ENCODE results near the gene RNF168. TPM values are rescaled to one million over a fixed set of nuclear protein-coding genes. Genes with fewer than 3 reads are reported as not detected.

The RNF168 gene
- total RNA-seq, 1 experiment from 2014 or later: 66.1 TPM

DNA sequence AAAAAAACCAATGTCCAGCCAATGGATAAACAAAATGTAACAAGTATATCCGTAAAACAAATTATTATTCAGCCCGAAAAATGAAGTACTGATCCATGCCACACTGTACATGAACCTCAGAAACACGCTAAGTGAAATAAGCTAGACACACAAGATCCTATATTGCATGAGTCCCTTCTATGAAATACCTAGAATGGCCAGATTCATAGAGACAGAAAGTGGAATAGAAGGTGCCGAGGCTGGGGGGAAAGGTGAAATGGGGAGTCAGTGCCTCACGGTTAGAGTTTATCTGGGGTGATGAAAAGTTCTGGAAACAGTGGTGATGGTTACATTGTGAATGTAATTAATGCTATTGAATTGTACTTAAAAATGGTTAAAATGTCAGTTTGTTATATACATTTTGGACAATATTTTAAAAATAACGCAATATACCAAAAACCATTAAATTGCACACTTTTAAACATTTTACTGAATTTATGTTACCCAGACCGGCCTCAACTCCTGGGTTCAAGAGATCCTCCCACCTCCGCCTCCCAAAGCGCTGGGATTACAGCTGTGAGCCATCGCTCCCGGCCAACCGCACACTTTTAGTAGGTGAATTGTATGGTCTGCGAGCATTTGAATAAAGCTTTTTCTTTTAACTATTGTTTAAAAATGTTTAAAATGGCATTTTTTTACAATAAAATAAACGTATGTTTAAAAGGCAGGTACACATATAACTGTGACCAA, 2.1 kb downstream of the RNF168 start:
- TF ChIP-seq EMX1 (CRISPR knock-in tag; IDR thresholded peaks at IDR 0.05) (no peak), NR2C2 (CRISPR knock-in tag; IDR thresholded peaks at IDR 0.05) (no peak), SOX15 (CRISPR knock-in tag; IDR thresholded peaks at IDR 0.05) (no peak), ZNF232 (CRISPR knock-in tag; IDR thresholded peaks at IDR 0.05) (no peak), ZNF416 (CRISPR knock-in tag; IDR thresholded peaks at IDR 0.05) (no peak), GTF2I (CRISPR knock-in tag; conservative IDR thresholded peaks at IDR 0.05) (no peak), FOXP1 (CRISPR knock-in tag; IDR thresholded peaks at IDR 0.05; ENCODE audit: borderline replicate concordance) (no peak), NFATC4 (CRISPR knock-in tag; IDR thresholded peaks at IDR 0.05) (no peak), ETV6 (CRISPR knock-in tag; IDR thresholded peaks at IDR 0.05) (no peak)
- TF ChIP-seq, protein P1, sequence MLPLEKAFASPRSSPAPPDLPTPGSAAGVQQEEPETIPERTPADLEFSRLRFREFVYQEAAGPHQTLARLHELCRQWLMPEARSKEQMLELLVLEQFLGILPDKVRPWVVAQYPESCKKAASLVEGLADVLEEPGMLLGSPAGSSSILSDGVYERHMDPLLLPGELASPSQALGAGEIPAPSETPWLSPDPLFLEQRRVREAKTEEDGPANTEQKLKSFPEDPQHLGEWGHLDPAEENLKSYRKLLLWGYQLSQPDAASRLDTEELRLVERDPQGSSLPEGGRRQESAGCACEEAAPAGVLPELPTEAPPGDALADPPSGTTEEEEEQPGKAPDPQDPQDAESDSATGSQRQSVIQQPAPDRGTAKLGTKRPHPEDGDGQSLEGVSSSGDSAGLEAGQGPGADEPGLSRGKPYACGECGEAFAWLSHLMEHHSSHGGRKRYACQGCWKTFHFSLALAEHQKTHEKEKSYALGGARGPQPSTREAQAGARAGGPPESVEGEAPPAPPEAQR (CRISPR knock-in tag; IDR thresholded peaks at IDR 0.05): no peak
- TF ChIP-seq, protein P2, sequence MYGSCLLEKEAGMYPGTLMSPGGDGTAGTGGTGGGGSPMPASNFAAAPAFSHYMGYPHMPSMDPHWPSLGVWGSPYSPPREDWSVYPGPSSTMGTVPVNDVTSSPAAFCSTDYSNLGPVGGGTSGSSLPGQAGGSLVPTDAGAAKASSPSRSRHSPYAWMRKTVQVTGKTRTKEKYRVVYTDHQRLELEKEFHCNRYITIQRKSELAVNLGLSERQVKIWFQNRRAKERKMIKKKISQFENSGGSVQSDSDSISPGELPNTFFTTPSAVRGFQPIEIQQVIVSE (CRISPR knock-in tag; IDR thresholded peaks at IDR 0.05; ENCODE audit: borderline replicate concordance): no peak
- TF ChIP-seq, protein P3, sequence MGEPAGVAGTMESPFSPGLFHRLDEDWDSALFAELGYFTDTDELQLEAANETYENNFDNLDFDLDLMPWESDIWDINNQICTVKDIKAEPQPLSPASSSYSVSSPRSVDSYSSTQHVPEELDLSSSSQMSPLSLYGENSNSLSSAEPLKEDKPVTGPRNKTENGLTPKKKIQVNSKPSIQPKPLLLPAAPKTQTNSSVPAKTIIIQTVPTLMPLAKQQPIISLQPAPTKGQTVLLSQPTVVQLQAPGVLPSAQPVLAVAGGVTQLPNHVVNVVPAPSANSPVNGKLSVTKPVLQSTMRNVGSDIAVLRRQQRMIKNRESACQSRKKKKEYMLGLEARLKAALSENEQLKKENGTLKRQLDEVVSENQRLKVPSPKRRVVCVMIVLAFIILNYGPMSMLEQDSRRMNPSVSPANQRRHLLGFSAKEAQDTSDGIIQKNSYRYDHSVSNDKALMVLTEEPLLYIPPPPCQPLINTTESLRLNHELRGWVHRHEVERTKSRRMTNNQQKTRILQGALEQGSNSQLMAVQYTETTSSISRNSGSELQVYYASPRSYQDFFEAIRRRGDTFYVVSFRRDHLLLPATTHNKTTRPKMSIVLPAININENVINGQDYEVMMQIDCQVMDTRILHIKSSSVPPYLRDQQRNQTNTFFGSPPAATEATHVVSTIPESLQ (CRISPR knock-in tag; IDR thresholded peaks at IDR 0.05): no peak
- TF ChIP-seq, protein P4, sequence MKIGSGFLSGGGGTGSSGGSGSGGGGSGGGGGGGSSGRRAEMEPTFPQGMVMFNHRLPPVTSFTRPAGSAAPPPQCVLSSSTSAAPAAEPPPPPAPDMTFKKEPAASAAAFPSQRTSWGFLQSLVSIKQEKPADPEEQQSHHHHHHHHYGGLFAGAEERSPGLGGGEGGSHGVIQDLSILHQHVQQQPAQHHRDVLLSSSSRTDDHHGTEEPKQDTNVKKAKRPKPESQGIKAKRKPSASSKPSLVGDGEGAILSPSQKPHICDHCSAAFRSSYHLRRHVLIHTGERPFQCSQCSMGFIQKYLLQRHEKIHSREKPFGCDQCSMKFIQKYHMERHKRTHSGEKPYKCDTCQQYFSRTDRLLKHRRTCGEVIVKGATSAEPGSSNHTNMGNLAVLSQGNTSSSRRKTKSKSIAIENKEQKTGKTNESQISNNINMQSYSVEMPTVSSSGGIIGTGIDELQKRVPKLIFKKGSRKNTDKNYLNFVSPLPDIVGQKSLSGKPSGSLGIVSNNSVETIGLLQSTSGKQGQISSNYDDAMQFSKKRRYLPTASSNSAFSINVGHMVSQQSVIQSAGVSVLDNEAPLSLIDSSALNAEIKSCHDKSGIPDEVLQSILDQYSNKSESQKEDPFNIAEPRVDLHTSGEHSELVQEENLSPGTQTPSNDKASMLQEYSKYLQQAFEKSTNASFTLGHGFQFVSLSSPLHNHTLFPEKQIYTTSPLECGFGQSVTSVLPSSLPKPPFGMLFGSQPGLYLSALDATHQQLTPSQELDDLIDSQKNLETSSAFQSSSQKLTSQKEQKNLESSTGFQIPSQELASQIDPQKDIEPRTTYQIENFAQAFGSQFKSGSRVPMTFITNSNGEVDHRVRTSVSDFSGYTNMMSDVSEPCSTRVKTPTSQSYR (CRISPR knock-in tag; IDR thresholded peaks at IDR 0.05): no peak
- TF ChIP-seq, protein P5, sequence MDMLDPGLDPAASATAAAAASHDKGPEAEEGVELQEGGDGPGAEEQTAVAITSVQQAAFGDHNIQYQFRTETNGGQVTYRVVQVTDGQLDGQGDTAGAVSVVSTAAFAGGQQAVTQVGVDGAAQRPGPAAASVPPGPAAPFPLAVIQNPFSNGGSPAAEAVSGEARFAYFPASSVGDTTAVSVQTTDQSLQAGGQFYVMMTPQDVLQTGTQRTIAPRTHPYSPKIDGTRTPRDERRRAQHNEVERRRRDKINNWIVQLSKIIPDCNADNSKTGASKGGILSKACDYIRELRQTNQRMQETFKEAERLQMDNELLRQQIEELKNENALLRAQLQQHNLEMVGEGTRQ (CRISPR knock-in tag; IDR thresholded peaks at IDR 0.05): no peak
- ChIA-PET CTCF (interaction anchor here (1.2 to 1.6 kb wide), 2 partner anchors 21 to 67 kb away, joined by 3 to 6 read pairs; partner anchors contain the start of genes FBXO45 and WDR53), POLR2A (interaction anchor here (0.7 kb wide), 1 partner anchor 75 kb away, joined by 5 read pairs; no protein-coding TSS in a partner anchor)
- H3K4me3 Mint-ChIP-seq: peak overlapping the region; percentile 100
- ATAC-seq: no peak
- peaks cover 18% of the 10 kb centered on the region for H3K36me3 Mint-ChIP-seq
- no peak for DNase-seq (ENCODE audit: low spot score)
- peak overlapping the region; percentile 67; the same call in 1 of the 2 replicates for H3K27ac Mint-ChIP-seq
- H3K9me3 Mint-ChIP-seq: peaks cover 8% of the 10 kb centered on the region
- peaks cover 21% of the 10 kb centered on the region for H3K4me1 Mint-ChIP-seq
- no peaks in the 10 kb centered on the region for H3K27me3 Mint-ChIP-seq (ENCODE audit: low read depth)

DNA sequence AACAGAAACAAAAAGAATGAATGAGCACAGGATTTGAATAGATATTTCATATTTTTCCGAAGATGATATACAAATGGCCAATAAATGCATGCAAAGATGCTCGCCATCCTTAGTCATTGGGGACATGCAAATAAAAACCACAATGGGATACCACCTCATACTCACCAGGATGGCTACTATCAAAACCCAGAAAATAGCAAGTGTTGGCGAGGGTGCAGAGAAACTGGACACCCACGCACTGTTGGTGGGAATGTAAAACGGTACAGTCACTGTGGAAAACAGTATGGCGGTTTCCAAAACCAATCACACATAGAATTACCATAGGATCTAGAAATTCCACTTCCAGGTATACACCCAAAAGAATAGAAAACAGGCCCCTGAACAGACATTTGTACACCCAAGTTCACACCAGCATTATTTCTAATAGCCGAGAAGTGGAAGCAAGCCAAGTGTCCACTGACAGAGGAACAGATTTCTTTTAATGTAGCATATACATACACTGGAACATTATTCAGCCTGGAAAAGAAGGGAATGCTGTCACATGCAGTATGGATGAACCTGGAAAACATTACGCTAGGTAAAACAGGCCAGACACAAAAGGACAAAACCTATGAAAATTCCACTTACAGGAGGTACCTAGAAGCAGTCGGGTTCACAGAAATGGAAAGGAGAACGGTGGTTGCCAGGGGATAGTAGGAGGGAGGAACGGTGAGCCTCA, 3.6 kb downstream of the RNF168 start:
- Mint-ChIP-seq H3K4me3 (peak overlapping the region; percentile 100), H3K4me1 (peaks cover 21% of the 10 kb centered on the region), H3K36me3 (peaks cover 19% of the 10 kb centered on the region), H3K27me3 (ENCODE audit: low read depth) (no peaks in the 10 kb centered on the region), H3K9me3 (no peaks in the 10 kb centered on the region), H3K27ac (peak overlapping the region; percentile 85)
- POLR2A ChIA-PET: no interaction called here
- ATAC-seq (no peak), DNase-seq (ENCODE audit: low spot score) (no peak)
- CTCF ChIA-PET: interaction anchor here (1.4 to 1.6 kb wide), 2 partner anchors 14 to 23 kb away, joined by 3 to 6 read pairs; no protein-coding TSS in a partner anchor
- TF ChIP-seq, protein P6, sequence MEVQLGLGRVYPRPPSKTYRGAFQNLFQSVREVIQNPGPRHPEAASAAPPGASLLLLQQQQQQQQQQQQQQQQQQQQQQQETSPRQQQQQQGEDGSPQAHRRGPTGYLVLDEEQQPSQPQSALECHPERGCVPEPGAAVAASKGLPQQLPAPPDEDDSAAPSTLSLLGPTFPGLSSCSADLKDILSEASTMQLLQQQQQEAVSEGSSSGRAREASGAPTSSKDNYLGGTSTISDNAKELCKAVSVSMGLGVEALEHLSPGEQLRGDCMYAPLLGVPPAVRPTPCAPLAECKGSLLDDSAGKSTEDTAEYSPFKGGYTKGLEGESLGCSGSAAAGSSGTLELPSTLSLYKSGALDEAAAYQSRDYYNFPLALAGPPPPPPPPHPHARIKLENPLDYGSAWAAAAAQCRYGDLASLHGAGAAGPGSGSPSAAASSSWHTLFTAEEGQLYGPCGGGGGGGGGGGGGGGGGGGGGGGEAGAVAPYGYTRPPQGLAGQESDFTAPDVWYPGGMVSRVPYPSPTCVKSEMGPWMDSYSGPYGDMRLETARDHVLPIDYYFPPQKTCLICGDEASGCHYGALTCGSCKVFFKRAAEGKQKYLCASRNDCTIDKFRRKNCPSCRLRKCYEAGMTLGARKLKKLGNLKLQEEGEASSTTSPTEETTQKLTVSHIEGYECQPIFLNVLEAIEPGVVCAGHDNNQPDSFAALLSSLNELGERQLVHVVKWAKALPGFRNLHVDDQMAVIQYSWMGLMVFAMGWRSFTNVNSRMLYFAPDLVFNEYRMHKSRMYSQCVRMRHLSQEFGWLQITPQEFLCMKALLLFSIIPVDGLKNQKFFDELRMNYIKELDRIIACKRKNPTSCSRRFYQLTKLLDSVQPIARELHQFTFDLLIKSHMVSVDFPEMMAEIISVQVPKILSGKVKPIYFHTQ (CRISPR knock-in tag; IDR thresholded peaks at IDR 0.05): no peak
- TF ChIP-seq, protein P7, sequence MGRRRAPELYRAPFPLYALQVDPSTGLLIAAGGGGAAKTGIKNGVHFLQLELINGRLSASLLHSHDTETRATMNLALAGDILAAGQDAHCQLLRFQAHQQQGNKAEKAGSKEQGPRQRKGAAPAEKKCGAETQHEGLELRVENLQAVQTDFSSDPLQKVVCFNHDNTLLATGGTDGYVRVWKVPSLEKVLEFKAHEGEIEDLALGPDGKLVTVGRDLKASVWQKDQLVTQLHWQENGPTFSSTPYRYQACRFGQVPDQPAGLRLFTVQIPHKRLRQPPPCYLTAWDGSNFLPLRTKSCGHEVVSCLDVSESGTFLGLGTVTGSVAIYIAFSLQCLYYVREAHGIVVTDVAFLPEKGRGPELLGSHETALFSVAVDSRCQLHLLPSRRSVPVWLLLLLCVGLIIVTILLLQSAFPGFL (CRISPR knock-in tag; IDR thresholded peaks at IDR 0.05; ENCODE audit: borderline replicate concordance): no peak
- no peak for TF ChIP-seq TEAD1 (CRISPR knock-in tag; IDR thresholded peaks at IDR 0.05)
